AG08396 (cell line): ENCODE measurements around the gene ESPL1.

Experiments
- DNase-seq: peaks from one replicate; pipeline ENCODE4 v3.0.0; 2012; ENCODE audit warnings: low spot score, mixed read lengths

Gene ESPL1

DNA sequence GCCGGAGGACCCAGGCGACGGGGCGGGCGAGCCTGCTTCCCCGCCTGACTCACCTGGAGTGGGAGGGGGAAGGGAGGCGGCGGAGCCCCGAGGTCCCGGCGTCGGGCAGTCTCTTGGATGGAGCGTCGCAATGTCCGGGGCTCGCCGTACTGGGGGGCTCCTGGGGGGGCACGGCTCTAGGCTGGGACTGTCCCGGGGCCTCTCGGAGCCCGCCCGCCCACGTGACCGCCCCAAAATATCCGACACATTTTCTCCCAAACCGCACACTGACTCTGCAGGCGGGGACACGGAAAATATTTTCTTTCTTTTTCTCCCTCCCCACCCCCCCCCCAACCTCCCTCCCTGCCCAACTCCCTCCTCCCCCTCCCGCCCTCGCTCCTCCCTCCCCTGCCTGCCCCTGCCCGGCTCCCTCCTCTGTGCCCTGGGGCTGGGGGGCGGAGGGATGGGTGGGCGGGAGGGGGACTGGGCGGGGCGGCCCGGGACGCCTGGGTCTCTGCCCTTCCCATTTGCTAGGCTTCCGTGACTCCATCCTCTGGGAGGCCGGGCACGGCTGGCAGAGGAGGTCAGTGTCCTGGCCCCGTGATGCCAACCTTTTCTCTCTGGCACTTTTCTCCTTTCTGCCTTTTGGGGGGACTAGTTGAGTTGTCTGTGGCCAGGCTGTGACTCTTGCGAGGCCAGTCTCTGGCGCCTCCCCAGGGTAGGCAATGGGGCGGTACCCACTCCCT is 36.0 kb upstream of the ESPL1 start, which contains the start of gene RARG:
Gene RARG (minus strand): TSS at position 289 of the 725 bp plus-strand sequence. CDS start 4,664 bp downstream, outside the sequence.
- DNase-seq, result peak; percentile 90

DNA sequence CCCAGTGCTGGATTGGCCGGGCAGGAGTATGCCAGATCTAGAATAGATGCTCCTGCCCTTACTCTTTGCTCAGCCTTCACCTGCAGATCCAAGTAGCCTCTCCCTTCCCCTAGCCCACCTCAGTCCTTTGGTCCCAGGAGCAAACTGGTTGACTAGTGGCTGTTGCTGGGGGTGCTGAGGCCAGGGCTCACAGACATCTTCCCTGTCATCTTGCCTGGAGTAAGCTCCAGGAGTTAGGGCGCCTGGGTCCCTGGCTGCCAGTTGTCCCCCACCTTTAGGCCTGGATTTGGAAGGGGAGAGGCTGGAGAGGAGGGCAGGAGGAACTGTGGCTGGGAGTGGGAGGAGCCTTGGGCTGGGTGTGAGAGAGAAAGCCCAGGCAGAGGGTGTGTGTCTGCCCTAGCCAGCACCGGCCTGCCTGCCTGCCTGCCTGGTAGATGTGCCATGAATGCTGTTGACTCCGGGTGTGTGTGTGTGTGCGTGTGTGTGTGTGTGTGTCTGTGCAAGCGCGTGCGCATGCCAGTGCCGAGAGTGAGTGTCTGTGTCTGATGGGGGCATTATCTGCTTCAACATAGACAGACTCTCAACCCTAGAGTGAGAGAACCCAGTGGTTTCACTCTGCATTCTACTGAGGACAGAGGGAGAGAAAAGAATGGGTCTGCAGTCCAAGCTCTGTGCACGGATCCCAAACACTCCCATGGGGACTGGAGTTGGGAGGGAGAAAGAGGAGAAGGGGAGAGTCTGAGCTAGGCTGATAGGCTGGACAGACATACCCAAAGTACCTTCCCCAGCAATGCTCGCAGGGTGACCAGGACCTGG is 35.2 kb upstream of the ESPL1 start:
- peak; percentile 74 for DNase-seq

DNA sequence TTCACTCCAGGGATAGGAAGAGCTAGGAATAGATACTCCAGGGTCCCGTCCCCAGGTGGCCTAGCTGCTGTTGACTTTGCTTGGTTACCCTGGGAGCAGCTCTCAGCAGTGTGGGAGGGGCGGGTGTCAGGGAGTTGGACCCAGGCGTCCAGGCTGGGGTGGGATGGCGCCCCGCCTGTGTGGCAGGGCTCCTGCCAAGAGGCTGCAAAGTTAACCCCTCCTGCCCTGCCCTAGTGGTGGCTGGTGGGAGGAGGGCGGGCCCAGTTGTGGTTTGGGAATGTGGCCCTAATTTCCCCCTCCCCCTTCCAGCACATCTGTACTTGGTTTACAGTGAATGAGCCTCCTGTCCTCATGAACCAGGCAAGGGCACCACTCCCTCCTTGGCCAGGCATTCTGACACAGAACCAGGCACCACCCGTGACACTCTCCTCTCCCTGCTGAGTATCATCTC is 34.4 kb upstream of the ESPL1 start:
- no peak for DNase-seq

DNA sequence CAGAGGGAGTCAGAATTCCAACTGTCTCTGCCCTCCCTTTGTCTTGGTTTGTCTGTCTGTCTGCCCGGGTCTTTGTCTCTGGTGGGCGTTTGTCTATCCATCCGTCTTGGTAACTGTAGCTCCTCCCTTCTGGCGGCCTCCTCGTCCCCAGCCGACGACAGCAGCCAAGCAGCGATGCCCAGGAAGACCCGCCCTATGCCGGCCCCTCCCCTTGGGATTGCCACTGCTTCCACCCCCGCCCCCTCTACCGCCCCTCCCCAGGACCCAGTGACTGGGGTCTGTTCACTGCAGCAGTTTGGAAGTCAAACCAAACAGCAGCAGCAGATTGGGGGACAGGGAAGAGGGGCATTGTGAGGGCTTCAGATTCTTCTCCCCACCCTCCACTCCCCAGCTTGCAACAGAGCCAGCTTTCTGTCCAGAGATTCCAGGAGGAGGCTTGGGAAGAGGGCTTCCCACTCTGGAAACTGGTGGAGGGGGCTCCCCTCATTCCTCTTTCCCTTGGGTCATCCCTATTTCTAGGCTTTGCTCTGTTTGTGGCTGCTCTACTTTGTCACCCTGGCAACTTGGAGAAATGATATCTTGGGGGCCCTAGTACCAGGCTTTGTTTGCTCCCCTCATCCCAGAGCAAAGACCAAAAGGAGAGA is 33.7 kb upstream of the ESPL1 start:
- DNase-seq, result no peak

DNA sequence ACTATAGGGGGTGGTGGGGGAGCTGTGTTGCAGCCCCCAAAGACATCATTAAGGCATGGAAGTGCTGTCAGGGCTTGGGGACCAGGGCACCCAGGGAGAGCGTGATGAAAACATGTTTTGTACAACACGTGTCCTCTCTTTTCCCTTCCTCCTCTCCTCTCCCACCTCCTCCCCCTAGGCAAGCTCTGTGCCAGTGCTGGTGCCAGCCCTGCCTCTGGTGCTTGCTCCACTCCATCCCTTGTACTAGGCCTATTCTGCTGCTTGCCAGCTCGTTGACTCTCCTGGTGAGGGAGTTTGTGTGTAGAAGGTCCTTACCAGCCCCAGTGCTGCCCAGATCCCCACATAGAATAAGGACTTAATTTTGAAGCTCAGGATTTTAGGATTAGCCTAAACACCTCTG is 32.9 kb upstream of the ESPL1 start:
- no peak for DNase-seq

DNA sequence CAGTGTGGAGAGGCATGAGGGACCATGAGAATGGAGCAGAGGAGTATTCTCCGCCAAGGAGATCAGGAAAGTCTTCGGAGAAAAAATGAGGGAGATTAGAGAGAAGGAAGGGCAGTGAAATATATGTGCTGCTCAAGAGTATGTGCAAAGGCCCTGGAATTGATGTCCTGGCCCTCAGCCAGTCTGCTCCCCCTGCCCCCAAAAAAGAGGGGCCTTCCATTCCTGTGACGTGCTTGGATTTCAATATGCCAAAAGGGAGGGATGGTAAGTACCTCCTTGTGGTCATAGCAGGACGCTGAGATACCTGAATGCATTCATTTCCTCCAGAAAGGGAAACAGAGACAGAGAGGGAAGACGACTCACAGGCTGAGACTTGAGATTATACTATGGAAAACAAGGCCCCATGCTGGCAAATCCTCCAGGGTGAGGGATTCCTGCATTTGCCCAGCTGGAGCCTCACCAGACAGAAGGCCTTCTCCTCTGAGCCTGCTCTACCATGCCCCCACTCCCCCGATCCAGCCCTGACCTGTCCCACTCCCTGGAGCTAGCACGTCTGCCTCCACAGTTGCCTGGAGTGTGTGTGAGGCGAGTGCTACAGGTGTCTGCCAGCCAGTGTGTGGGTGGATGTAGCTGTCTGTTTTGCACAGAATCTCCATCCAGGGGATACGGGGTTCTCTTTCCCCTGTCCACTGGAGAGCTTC is 32.2 kb upstream of the ESPL1 start:
- DNase-seq, result no peak

DNA sequence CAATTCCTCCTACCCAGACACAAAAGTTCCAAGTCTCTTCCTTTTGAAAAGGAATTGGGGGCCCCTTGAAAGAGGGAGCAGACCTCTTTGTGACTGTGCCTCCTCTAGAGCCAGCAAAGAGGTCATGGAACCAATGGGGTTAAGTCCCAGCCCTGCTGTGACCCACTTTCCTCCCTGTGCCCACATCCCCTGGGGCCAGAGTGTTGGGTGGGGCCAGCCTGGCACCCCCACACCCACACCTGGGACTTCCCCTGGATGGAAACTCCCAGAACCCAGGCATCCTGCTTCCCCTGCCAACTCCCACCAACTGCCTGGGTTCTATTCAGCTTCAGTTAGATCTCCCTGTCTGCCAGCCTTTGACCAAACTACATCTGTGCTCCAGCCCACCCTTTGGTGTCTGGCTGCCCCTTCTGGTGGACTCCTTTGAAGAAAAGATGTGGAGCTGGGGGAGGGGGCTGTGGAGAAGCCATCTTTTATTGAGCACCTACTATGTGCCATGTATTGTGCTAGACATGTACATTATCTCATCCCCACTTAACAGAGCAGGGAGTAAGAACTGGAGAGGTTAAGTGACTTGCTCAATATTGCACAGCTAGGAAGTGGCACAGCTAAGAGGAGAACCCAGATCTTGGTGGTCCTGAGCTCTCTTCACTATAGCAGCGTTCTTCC is 31.5 kb upstream of the ESPL1 start:
- no peak for DNase-seq

DNA sequence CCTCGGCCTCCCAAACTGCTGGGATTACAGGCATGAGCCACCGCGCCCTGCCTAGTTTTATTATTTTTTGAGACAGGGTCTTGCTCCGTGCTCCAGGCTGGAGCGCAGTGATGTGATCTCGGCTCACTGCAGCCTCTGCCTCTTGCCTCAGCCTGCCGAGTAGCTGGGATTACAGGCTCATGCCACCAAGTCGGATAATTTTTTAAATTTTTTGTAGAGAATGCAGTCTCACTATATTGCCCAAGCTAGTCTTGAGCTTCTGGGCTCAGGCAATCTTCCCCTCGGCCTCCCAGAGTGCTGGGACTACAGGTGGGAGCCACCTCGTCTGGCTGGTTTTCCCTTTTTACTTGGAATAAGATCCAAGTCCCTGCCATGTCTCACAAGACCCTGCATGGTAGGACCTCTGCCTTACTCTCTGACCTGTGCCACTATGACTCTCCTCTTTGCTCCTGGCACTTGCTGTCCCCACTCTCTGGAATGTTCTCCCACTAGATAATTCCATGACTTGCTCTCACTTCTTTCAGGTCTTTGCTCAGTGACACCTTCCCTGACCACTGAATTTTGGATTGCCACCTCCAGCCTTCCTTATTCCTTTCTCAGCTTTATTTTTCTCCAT is 28.3 kb upstream of the ESPL1 start:
- DNase-seq, result no peak

DNA sequence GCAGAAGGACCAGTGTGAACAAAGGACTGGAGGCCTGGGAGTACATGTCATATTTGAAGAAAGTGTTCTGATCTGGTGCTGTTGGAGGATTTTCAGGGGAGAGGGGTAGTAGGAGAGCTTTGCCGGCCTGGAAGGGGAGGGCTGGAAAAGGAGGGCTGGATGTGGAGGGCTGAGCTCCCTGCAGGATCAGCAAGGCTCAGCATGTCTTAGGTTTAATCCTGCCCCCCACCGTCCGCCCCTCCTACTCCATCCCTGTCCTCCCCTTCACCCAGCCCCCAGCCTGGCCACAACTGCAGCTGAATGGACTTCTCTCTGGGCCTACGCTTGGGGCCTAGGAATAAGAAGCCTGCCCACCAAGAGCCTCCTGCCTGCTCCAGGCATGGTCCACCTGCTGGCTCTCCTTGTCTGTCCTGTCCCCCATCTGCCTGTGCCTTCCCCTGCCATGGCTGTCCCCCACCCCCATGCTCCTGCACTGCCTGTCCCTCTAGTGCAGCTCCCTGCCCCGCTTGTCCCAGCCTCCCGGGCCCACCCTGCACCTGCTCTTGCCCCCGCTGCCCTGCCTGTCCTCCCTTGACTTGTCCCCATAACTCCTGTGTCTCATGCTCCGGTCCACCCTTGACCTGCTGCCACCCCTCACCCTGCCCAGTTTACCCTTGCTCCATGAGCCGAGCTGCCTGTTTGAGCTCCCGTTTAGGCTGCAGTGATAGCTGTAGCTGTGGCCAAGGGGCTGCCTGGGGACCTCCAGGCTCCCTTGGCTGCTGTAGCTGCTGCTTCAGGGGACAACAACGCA is 26.3 kb upstream of the ESPL1 start:
- no peak for DNase-seq

DNA sequence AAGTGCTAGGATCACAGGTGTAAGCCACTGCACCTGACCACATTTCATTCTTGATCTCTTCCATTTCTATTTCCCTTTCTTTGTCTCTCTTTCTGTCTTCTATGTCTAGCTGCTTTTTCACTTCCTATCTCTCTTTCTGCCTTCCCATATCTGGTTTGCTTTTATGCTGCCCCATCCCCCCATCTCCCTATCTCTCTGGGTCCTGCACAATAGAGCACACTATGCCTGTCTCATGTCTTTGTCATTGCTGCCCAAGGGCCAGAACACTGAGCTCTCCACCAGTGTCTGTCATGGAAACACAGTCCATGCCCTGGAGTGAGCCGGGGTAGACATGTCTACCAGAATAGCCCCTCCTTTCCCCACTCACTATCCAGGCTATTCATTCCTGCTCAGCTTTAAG is 23.8 kb upstream of the ESPL1 start:
- DNase-seq, result no peak

DNA sequence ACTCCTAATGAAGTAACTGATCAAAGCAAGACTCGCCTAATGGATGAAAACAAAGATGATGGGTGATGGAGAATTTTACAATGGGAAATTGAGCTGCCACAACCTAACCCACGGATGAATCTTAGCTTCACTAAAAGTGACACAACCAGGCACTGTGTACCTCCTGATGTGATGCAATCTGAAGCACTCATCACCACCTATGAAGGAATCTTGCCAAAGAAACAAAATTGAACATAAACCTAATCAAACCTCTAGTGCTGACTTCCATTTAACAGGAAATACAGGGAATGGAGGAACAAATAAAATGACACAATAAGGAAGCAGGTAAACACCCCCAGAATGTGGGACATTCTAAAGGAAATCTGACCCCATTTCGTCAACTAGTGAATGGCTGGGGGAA is 22.8 kb upstream of the ESPL1 start:
- DNase-seq, result no peak

DNA sequence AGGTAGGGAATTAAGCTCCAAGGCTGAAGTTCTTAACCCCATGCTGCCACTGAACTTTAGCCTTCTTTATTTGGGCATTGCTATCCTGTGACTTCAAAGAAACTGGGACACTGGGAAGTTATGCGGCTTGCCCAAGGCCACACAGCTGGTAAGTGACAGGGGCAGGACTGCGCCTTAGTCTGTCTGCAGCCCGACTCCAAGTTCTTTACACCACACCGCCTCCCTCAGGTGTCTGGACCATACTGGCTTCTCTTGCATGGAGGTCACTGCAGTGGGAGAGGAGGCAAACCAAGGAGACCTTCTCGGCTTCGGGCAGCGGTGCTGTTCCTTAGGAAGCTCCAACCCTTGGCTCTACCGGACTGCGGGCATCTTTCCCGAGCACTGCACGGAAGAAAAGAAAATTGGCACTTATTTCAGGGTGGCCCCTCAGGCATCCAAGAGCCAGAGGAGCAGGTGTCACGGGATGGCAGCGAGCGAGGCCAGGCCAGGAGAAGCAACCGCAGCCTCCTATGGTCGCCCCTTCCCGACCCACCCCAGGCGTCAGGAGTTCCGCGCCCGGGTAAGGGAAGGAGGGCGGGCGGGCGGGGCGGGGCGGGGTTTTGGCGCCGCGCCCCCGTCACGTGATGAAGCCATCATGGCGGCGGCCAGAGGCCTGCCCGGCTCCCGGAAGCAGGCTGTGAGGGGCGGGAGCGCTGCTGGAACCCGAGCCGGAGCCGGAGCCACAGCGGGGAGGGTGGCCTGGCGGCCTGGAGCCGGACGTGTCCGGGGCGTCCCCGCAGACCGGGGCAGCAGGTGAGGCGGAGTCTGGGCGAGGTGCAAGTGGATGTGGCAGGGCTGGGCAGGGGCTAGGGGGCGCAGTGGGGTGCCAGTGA is 16.4 kb upstream of the ESPL1 start:
- peak; percentile 95 for DNase-seq

DNA sequence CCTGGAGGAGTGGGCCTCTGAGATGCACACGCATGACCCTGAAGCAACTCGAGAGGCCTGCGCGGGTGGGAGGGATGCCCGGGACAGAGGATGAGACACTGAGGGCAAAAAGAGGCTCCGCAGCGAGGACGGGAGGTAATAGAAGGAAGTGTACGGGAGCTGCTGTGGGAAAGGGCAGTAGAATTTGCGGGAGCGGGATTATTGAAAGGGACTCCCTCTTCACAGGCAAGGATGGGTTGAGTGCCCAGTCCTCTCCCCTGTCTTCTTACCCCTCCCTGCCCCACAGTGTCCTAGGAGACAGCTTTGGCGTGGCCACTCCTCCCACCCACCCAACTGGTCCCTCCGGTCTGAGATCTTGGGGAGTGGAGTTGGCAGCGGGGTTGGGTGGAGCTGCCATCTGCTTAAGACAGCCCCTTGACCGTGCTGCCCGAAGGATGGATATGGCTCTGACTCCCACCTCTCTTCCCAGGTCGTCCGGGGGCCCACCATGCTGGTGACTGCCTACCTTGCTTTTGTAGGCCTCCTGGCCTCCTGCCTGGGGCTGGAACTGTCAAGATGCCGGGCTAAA is 15.7 kb upstream of the ESPL1 start:
- DNase-seq, result peak; percentile 43

DNA sequence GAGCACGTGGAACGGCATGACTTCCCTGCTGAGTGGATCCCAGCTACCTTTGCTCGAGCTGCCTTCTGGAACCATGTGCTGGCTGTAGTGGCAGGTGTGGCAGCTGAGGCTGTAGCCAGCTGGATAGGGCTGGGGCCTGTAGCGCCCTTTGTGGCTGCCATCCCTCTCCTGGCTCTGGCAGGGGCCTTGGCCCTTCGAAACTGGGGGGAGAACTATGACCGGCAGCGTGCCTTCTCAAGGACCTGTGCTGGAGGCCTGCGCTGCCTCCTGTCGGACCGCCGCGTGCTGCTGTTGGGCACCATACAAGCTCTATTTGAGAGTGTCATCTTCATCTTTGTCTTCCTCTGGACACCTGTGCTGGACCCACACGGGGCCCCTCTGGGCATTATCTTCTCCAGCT is 14.8 kb upstream of the ESPL1 start:
- DNase-seq, result no peak

DNA sequence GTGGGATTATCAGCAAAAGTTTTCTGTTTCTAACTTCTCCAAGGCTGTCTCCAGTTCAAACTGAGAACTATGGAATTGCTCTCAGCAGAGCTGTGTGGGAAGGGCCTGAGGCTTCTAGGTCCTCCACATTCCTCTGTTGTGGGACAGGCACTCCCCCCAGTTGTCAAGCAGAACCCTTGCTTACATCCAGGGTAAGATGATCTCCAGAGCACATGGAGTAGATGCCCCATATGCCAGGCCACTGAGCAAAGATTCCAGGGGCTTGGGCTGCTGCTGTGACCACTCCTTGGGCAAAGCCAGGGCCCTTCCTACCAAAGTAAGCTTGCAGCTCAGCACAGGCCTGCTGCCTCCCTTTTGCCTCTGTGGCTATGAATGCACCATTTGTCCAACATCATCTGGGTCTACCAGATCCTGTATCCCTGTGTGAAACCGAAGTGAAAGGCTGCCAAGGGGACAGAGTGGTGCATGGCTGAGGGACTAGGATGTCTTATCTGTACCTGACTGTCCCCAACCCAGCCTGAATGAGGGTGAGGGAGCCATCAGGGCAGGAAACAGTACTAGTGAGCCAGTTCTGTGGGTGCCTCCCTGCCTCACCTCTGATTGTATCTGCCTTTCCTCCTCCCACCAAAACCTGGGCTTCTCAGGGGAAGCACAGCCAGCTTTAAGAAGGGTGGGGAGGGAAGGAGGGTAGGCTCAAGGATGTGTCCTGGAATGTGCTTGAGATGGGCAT is 13.1 kb upstream of the ESPL1 start:
- no peak for DNase-seq

DNA sequence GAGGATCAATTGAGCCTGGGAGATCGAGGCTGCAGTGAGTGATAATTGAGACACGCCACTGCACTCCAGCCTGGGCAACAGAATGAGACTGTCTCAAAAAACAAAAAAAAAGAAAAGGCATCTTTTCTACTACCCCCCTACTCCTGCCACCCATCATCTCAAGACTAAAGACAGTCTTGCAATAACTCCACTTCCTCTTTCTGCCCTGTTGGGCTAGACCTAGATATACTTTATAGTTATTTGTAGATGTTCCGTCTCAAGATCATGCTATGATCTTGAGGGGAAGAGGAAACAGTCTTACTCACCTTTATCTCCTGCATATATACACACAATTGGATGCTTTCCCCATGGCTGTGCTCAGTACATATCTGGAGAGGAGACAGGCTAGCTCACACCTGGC is 12.1 kb upstream of the ESPL1 start:
- no peak for DNase-seq

DNA sequence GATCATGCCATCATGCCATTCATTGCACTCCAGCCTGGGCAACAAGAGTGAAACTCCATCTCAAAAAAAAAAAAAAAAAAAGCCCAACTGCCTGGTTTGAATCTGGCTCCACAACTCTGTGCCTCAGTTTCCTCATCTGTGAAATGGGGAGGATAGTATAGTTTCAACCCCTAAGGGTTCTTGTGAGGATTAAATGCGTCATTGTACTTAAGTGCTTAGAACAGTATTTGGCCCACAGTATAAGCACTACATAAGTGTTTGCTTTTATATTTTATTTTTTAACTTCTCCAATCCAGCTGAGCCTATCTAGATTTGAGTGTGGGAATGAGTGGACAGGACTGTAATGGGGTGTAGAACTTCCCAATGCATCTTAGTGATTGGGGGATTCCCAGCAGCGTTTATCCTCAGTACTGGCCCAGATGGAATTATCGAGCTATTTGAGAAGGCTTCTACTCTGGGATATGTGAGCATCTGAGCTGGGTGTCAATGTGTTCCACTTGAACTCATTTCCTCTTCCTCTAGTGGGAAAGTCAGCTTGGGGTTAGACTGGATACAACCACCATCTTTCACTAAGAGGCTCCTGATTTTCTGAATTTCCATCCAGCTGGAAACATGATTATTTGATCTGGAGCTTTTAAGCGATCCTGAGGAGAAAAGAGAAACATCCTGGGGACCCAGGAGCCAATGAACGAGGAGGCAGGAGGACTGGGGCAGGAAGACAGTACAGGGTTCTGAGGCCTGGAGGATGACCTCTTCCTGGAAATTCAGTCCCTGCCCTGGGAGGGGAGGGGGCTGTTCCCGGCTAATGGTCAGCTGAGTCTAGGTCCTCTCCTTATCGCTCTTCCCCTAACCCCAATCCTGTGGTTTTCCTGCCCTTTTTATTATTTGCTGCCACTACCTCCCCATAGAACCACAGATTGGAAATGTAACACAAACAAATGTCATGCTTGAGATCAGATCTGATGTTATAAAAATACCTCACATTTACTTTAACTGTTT is 9.3 kb upstream of the ESPL1 start:
- DNase-seq, result no peak
